Activated T-cell treated with anti-CD3 and anti-CD28 coated beads for 1 hour (primary cell): ENCODE results near the gene LRRC10.

Source experiments
- DNase-seq: peaks from one replicate; pipeline ENCODE4 v3.0.0-alpha.2; 2020; ENCODE audit warnings: low read depth

The LRRC10 gene, protein sequence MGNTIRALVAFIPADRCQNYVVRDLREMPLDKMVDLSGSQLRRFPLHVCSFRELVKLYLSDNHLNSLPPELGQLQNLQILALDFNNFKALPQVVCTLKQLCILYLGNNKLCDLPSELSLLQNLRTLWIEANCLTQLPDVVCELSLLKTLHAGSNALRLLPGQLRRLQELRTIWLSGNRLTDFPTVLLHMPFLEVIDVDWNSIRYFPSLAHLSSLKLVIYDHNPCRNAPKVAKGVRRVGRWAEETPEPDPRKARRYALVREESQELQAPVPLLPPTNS

DNA sequence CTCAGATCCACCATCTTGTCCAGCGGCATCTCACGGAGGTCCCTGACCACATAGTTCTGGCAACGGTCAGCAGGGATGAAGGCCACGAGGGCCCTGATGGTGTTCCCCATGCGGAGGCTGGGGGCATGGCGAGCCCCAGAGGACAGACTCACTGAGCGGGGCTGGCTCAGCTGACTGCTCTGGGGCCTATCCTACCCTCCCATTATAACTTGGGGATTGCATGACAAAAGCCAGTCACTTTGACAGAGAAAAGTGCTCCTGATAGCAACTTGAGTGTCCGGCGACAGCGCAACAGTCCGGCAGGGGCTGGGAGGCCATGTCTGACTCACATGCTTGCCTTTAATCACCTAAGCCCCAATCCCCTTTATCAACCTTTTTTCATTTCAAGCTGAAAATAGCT is at the start of gene LRRC10:
Gene LRRC10, minus strand, starts transcription at position 179 of the 400 bp plus-strand sequence. Its CDS starts 69 bp downstream, at position 110.
- no peak for DNase-seq

DNA sequence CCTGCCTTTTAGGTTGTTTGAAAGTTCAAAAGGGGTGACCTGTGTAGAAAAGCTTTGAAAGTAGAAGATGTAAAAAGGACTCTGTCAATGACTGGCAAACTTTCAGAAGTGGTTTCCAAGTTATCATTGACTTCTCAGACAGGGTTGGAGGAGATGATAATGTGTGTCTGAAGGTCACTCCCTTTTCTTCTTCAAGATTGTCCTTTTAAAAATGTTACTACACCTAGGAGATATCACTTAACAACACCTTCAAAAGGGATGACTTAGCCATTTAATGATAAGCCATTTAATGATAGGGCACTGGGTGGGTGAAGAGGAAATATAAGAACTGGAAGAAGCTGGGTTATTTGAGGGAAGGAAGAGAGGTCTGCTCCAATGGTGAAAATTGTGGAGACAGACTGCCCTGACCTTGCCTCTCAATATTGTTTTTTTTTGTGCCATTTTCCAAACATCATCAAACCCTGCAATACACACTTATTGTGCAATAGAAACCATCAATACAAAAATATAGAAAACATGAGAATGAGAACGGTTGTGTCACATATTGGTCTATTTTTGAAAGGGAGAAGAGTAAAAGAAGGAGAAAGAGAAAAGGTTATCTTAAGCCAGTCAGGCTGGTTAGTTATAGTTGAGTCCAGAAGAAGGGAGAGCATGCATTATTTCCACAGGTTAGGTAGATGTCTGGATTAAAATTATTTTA is 49.6 kb upstream of the LRRC10 start:
- DNase-seq: no peak

DNA sequence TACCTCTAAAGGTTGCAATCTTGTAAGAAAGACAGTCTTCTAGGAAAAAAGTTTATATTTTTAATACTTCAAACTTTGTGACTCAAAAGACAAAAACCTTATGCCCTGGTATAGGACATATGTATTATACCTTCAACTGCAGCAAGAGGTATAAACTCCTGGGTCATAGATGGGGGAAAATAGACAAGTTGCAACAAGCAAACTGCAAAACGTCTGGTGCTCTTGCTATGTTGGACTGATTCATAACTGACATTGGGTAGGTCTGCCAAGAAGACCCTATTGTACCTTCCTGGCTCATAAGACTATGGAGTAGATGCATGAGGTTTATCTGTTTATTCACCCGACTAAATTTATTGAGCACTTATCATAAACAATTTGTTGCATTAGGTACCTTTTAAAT is 47.5 kb upstream of the LRRC10 start:
- DNase-seq: no peak

DNA sequence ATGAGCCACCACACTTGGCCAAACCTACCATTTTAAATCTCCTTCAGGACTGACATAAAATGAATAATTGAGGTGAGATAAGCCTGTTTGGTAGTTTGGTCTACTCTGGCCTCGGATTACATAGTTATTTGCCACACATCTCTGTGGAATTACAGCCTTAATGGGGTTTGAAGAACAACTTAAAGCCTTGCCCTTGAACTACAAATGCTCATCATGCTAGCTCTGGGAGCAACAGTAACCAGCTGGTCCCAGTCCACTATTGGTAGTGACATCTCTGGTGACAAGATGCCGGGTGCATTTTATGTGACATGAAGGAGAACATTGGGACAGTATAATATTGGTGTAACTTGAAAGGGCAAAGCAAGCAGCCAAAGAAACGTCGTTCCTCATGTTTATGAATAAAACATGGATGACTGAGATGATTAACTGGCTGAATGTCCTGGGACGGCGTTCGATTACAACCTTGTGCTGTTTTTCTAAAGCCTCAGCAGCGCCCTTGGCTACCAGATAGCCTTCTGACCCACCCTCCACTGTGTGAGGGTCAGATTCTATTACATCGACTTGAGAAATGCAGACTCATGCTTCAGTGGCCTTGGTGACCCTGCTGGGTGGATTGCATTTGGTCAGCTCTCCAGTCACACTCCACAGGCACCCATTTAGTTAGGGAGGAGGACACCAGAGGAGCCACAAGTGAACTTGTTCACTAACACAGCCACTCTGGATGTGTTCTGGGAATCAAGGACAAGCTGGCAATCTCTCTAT is 46.9 kb upstream of the LRRC10 start:
- no peak for DNase-seq

DNA sequence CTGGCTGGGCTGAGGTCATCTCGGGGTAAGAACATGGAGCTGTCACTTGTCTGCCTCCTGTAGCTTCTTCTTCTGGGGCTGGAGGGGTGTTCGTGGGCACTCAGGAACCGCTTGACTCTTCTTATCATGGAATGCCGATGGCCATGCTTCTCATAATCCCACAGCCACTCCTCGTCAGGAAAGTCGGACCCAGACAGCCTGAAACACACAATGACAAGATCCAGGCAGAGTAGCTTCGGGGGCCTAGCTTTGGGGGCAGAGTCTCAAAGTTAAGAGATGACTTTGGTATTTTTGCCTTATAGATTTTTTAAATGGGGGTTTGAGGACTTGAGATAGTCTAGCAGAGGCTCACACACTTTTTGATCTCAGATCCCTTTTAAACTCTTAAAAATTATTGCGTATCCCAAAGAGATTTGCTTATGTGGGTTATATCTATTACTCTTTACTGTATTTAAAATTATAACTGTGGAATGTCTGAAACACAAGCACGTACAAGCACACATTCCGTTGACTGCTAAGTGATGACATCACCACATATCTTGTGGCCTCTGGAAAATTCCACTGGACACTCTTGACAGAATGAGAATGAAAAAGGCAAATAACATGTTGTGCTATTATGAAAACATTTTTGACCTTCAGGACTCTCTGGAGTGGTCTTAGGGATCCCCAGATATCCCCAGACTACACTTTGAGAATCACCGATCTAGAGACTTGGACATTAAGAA is 45.1 kb upstream of the LRRC10 start:
- DNase-seq: no peak

DNA sequence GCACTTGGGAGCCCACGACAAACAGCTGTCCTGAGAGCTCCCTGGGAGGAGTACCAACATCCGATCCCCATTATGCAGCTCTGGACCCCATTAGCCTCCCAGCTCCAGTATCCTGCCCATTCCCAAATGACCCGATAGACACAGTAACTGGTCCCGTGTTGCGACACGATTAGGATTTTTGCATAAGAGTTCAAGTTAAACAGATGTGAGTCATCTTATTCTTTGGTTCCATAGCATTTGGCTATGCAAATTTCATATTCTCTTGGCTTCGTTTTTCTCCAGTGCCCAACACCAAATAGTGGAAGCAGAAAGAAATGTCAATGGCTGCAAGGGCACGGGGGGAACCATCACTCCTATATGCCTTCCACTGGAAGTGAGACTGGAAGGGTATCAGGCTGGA is 43.0 kb upstream of the LRRC10 start:
- no peak for DNase-seq

DNA sequence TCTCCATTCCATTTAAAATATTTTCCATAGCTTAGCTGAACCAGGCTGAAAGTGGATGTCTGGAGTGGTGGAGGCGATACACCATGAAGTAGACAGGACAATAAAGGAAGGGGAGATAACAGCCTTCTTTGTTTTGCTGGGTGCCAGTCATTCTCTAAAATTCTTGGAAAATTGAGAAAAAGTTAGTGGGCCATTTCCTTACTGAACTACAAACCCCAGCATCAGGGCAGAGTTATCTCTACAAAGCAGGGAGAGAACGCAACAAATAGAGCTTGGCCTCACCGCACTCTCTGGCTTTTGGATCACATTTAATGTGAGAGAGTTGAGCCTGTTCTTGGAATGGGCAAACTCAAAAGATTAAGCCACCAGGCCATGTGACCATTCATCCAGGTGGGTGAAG is 41.2 kb upstream of the LRRC10 start:
- DNase-seq: no peak

DNA sequence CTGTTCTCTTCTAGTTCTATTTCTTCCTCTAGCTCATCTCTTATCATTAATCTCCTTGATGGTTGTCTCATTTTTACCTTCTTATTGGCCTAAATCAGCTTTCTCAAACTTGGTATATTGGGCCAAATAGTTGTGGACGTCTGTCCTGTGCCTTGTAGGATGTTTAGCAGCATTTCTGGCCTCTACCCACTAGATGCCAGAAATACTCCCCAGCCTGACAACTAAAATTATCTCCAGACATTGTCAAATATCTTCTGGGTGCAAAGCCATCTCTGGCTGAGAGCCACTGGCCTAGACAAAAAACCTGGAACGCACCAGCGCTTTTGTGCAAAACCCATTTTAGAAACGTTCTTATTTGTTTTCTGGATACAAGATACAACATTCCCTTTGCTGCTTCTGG is 38.8 kb upstream of the LRRC10 start:
- DNase-seq: no peak

DNA sequence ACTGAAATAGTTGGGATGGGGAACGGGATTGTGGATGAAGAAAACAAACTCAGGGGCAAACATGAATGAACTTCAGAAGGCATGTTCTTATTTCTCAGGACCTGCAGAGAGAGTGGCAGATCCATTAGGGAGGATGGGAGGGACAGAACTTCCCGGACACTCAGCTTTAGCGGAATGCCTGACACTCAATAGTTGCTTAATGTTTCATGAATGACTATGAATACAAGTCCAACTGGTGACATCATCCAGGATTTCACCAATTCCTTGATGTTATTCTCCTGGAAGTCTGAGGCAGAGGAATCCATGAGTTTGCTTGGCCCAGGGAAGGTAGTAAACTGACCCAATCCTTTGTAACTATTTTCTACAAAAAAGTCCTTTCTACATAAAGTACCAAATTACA is 37.8 kb upstream of the LRRC10 start:
- DNase-seq: no peak

DNA sequence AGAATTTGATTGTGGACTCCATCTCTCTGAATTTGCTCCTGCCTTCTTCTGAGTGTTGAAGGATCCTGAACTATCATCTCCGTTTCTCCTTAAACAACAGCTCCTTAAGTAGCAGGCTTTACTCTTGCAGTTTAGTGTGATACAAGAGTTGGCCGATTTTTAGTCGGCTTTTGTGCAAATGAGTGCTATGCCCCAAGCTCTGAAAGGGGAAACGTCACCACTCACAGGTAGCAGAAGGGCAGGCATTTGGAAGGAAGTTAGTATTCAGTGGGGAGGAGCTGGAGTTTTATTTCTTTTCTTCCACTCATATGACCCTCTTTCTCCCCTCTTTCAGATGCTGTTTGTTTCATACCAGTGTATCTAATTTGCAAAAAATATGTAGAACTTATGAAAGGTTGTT is 36.5 kb upstream of the LRRC10 start:
- no peak for DNase-seq

DNA sequence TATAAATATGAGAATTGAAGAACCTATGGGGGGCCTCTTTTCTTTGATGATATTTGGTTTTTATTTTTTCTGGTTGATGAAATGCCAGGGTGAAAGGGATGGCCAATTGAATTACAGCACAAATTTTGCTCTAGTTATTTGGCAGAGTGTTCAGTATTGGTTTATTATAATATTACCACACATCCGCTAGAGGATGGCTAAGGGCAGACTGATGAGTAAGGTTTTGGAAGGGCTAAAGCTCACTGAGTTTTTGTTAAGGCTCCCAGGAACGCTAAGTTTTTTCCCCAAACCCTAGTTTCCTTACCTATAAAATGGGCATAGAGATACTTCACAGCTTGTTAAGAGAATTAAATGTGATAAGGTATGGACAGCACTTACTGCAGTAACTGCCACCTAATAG is 34.3 kb upstream of the LRRC10 start:
- DNase-seq: no peak

DNA sequence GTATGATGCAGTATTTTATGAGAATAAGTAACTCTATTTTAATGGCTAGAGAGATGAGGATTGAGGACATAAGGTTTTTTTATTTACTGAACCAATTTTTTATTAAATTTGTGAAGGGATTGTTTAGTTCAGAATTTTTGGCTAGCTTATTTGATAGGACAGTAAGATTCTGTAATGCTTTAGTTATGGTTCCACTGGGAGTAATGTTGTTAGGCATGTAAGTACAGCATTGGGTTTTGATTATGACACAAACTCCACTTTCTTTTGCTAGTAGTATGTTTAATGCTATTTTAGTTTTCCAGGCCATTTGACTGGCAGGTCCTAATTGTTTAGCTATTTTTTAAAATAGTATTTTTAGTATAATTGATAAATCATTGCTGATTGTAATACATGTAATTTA is 33.8 kb upstream of the LRRC10 start:
- DNase-seq: no peak

DNA sequence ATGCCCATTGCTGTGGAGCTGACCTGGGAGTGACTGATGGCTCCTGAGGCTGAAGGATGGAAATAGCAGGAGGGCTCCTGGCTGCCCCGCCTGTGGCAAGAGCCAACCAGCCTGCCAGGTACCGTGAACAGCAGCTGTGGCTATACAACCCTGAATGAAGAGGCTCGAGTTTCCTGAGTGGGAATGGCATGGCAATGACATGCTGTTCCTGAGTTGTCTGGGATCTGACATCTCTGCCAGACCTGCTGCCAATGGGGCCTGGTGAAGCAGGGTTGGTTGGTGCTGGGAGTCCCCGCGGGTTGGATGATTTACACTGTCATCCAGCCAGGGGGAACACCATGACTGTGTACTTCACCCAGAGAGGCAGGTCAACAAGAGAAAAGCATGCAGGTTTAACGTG is 31.8 kb upstream of the LRRC10 start:
- DNase-seq: no peak

DNA sequence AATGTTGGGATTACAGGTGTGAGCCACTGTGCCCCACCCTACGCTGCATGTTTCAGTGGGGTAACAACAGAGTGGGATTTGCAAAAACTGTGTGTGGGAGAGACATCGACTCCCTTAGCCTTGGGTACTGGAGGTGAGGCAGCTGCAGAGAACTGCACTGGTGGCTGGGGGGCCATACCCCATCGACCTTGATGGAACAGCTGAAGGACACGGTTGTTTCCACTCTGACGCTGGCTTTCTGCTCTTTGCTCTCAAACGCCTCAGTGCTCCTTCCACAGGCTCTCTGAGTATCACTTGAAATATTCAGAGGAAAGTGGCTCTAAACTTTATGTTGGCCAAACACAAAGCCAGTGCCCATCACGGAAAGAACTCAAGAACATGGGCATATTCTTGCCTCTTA is 30.8 kb upstream of the LRRC10 start:
- no peak for DNase-seq

DNA sequence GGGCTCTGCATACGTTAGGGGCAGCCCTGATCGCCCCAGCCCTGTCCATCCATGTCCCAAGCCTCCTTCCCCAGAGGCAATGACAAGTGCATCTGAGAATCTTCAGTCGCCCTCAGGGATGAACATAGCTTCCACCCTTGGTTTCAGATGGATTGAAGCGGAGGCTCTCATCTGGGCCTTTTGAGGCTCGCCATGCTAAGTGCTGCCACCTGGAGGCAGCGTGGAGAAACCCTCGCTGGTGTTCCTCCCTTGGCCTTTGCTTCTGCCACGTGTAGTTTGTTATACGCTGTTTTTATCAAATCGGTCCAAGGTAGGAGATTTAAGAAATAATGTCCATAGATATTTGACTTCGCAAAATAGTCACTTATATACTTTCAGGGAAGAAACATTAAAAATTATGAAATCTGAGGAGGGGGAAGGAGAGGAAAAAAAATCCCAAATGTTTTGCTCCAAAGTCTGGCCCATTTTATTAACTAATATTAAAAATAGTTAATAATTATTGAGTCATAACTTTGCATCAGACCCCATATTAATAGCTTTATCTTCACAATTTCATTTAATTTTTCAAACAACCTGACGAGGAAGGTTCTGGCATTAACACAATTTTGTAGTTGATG is 28.8 kb upstream of the LRRC10 start:
- DNase-seq: peak; percentile 47

DNA sequence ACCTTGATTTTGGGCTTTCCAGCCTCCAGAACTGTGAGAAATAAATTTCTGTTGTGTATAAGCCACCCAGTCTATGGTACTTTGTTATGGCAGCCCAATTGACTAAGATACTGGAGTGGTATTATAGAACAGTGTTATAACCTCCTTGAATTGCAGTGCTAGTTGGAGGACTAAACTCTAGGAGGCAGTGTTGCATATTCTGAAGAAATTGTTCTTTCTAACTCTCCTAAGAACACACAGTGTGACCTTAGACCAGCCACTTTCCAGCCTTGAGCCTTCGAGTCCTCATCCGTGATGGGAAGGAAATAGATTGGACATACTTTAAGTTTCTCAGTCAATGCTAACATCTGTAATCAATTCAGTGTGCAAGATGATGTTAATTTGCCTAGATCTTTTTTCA is 22.4 kb upstream of the LRRC10 start:
- DNase-seq: no peak

DNA sequence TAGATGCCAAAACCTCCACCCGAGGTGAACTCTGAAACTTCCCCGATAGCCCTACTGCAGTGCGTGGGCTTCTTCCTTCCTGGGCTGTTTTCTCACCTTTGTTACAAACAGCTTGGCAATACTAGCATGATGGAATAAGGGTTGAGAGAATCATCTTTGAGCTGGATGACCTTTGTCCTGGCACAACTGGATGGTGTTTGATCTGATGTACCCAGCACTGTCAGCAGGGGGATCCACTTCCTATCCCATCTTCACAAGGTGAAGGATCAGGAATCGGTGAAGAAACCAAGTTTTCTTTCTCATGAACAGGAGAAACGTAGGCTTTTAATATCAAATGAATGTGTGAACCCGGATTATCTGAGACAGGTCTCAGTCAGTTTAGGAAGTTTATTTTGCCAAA is 19.5 kb upstream of the LRRC10 start:
- no peak for DNase-seq

DNA sequence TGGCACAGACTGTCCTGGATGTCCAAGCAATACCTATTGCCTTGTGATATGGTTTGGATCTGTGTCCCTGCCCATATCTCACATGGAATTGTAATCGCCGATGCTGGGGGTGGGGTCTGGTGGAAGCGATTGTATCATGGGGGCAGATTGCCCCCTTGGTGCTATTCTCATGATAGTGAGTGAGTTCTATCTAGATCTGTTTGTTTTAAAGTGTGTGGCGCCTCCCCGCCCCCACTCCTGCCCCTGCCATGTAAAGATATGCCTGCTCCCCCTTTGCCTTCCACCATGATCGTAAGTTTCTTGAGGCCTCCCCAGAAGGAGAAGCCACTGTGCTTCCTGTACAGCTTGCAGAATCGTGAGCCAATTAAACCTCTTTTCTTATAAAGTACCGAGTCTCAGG is 16.8 kb upstream of the LRRC10 start:
- DNase-seq: no peak

DNA sequence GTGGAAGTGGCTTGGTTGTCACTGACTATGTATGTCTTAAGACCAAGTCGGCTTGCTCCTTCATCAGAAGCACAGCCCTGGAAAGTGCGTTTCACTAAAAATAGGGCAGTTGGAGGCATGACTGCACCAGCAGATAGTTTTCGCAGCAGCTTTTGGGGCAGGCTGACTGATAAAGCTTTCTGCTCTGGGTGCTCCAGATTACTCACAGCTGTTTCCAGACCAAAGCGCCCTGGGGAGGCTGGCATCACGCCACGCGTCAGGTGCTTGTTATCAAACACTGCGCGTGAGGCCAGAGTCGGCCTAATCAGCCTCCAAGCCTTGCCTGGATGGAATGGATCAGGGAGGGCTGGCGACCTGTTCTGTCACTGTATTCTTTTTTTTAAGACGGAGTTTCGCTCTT is 13.3 kb upstream of the LRRC10 start:
- DNase-seq: no peak

DNA sequence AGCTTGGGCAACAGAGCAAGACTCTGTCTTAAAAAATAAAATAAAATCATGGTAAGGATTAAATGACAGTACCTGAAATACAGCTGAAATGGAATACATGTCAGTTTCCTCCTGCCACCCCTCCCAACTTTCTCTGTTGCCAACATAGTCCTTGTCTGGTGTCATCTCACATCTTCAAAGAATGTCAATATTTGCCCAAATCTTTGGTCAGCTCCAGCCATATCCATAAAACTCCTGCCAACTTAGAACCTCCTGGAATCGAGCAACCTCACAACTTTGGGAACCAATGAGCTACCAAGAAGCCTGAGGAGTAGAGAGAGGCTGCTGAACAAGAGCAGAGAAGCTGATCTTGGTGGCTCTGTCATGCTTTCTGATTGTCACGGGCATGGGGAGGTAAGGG is 10.8 kb upstream of the LRRC10 start:
- no peak for DNase-seq

DNA sequence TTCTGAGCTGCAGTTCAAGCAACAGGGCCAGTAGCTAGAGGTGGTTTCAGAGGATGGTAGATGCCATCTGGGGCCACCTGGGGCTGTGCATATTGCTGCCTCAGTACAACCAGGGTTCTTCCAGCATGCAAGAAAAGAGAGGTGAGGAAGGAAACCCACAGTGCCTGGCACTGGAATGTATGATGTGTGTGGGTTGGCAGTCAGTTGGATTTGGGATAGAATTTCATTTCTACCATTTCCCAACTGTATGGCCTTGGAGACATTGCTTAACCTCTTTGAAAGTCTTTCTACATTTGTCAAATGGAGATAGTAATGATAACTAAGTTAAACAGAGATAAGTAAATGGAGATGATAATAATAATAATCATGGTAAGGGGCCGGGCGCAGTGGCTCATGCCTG is 10.2 kb upstream of the LRRC10 start:
- no peak for DNase-seq

DNA sequence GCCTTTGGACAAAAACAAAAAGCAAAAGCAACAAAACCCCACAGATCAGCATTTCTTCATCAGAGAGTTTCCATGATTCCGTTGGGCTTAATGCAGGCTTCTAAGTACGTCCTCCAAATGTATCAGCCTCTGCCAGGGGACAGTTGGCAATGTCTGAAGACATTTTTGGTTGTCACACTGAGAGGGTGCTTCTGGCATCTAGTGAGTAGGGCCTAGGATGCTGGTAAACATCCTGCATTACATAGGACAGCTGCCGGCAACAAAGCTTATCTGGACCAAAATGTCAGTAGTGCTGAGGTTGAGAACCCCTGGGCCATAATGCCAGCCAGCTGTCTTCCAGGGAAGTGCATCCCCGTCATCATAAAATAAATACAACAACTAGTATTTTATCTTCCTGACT is 9.4 kb upstream of the LRRC10 start:
- DNase-seq: no peak
